ENCODE data around the gene TAOK1. TPM values are rescaled to one million over a fixed set of nuclear protein-coding genes. Genes with fewer than 3 reads are reported as not detected.
"Not testable (repeated sequence)": the region's sequence is repeated elsewhere in the genome, so short reads cannot be mapped to it uniquely, and the experiment has no call there.

TAOK1 gene
- total and polyA plus RNA-seq, 4 donors: 4.3 to 20.5 (median 12.6) TPM

DNA sequence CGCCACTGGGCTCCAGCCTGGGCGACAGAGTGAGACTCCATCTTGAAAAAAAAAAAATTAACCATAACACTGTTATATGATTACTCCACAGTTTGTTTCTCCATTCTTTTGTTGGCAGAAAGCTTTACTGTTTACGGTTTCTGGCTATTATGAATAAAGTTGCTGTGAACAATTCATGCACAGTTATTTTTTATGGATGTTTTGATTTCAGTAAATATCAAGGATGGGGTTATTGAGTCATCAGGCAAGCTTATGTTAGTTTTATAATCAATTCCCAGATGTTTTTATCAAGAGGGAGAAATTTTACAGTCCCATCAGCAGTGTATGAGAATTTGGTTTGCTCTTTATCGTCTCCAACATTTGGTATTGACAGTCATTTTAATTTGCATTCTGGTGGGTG is 67.9 kb downstream of the TAOK1 start (continued):
- TF ChIP-seq, protein P1, sequence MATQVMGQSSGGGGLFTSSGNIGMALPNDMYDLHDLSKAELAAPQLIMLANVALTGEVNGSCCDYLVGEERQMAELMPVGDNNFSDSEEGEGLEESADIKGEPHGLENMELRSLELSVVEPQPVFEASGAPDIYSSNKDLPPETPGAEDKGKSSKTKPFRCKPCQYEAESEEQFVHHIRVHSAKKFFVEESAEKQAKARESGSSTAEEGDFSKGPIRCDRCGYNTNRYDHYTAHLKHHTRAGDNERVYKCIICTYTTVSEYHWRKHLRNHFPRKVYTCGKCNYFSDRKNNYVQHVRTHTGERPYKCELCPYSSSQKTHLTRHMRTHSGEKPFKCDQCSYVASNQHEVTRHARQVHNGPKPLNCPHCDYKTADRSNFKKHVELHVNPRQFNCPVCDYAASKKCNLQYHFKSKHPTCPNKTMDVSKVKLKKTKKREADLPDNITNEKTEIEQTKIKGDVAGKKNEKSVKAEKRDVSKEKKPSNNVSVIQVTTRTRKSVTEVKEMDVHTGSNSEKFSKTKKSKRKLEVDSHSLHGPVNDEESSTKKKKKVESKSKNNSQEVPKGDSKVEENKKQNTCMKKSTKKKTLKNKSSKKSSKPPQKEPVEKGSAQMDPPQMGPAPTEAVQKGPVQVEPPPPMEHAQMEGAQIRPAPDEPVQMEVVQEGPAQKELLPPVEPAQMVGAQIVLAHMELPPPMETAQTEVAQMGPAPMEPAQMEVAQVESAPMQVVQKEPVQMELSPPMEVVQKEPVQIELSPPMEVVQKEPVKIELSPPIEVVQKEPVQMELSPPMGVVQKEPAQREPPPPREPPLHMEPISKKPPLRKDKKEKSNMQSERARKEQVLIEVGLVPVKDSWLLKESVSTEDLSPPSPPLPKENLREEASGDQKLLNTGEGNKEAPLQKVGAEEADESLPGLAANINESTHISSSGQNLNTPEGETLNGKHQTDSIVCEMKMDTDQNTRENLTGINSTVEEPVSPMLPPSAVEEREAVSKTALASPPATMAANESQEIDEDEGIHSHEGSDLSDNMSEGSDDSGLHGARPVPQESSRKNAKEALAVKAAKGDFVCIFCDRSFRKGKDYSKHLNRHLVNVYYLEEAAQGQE (IDR thresholded peaks at IDR 0.05): no peak
- no peak for TF ChIP-seq NR2F2 (IDR thresholded peaks at IDR 0.05)

DNA sequence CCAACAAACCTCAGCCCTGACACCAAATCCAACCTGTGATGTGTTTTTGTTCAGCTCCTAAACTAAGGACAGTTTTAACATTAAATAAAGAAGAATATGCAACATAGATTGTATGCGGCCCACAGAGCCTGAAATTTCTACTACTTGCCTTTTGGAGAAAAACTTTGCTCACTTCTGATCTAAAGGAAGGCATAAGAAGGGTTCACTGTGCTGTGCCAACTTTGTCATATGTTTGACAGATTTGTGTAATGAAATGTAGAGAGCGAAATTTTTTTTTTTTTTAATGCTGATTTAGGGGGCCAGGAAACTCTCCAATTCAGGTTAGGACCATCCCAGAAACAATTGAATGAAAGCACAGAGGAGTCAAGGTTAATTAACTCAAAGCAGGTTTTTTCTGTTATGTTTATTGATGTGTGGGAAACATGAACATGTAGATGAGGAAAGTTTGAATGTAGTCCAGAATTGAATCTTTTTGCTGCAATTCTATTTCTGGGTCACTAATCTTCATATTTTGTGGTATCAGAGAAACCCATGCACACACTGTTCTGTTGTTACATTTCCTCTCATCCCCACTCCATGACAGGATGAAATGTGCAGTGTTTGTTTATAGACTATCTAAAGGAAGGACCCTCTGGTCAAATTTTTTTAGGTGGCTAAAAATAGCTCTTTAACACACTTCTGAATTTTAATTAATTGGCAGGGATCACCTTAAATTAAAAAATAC is 71.5 kb downstream of the TAOK1 start:
- H3K9ac ChIP-seq (ENCODE audit: low read depth in 1 of 2, low read length in 2 of 2): no peak overlapping the region
- H3K27me3 ChIP-seq (ENCODE audit: control insufficient read depth in 4 of 4, insufficient read depth in 4 of 4, low read length in 3 of 4): no peaks in the 10 kb centered on the region
- no peak overlapping the region for H3K4me3 ChIP-seq (ENCODE audit: low read depth in 1 of 3, low read length in 3 of 3)
- no peak overlapping the region for H3K27ac ChIP-seq (ENCODE audit: low read depth in 1 of 2, low read length in 2 of 2)
- DNase-seq (ENCODE audit: low spot score): no peak
- no peaks in the 10 kb centered on the region for H3K9me3 ChIP-seq (ENCODE audit: control insufficient read depth in 4 of 4, low read length in 3 of 4)
- peaks cover 0 to 2% (median 2%) of the 10 kb centered on the region in 4 donors for H3K36me3 ChIP-seq (ENCODE audit: control insufficient read depth in 4 of 4, insufficient read depth in 3 of 4, low read depth in 1 of 4, low read length in 3 of 4)
- no peak for TF ChIP-seq ATF3 (IDR thresholded peaks at IDR 0.05)
- WGBS: 88% methylated on average over 2 of the region's 2 CpGs
- H3K4me1 ChIP-seq (ENCODE audit: control insufficient read depth in 4 of 4, insufficient read depth in 4 of 4, low read length in 3 of 4): peaks cover 0 to 3% (median 1%) of the 10 kb centered on the region in 4 donors

DNA sequence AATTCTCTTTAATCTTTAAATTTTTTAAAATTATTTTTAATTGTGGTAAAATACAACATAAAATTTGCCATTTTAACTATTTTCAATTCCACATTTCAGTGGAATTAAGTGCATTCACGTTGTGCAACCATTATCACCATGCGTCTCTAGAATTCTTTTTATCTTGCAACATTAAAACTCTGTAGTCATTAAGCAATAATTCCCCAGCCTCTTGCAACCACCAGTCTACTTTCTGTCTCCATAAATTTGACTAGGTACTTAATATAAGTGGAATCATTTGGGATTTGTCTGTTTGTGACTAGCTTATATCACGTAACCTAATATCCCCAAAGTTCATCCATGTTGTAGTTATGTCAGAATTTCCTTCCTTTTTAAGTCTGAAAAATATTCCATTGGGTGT is 79.1 kb downstream of the TAOK1 start:
- no peak overlapping the region for H3K9ac ChIP-seq (ENCODE audit: low read depth in 1 of 2, low read length in 2 of 2)
- H3K4me1 ChIP-seq (ENCODE audit: control insufficient read depth in 4 of 4, insufficient read depth in 4 of 4, low read length in 3 of 4): no peaks in the 10 kb centered on the region
- 79% methylated on average over 3 of the region's 3 CpGs for WGBS
- no peak for DNase-seq (ENCODE audit: low spot score)
- peaks cover 0 to 2% (median under 1%) of the 10 kb centered on the region in 4 donors for H3K36me3 ChIP-seq (ENCODE audit: control insufficient read depth in 4 of 4, insufficient read depth in 3 of 4, low read depth in 1 of 4, low read length in 3 of 4)
- TF ChIP-seq HNF4A (conservative IDR thresholded peaks at IDR 0.05) (no peak), TAF1 (conservative IDR thresholded peaks at IDR 0.05) (no peak), ATF3 (IDR thresholded peaks at IDR 0.05) (no peak), FOXA1 (IDR thresholded peaks at IDR 0.05) (no peak), YY1 (IDR thresholded peaks at IDR 0.05) (no peak), GABPA (IDR thresholded peaks at IDR 0.05 in 1 of 2, conservative IDR thresholded peaks at IDR 0.05 in 1 of 2) (no peak), HNF4G (IDR thresholded peaks at IDR 0.05) (no peak)
- TF ChIP-seq, protein P2, sequence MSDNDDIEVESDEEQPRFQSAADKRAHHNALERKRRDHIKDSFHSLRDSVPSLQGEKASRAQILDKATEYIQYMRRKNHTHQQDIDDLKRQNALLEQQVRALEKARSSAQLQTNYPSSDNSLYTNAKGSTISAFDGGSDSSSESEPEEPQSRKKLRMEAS (IDR thresholded peaks at IDR 0.05): no peak
- TF ChIP-seq, protein P1 (IDR thresholded peaks at IDR 0.05): no peak
- no peaks in the 10 kb centered on the region for H3K9me3 ChIP-seq (ENCODE audit: control insufficient read depth in 4 of 4, low read length in 3 of 4)
- H3K27ac ChIP-seq (ENCODE audit: low read depth in 1 of 2, low read length in 2 of 2): no peak overlapping the region
- no peaks in the 10 kb centered on the region for H3K27me3 ChIP-seq (ENCODE audit: control insufficient read depth in 4 of 4, insufficient read depth in 4 of 4, low read length in 3 of 4)
- no peak overlapping the region for H3K4me3 ChIP-seq (ENCODE audit: low read depth in 1 of 3, low read length in 3 of 3)

DNA sequence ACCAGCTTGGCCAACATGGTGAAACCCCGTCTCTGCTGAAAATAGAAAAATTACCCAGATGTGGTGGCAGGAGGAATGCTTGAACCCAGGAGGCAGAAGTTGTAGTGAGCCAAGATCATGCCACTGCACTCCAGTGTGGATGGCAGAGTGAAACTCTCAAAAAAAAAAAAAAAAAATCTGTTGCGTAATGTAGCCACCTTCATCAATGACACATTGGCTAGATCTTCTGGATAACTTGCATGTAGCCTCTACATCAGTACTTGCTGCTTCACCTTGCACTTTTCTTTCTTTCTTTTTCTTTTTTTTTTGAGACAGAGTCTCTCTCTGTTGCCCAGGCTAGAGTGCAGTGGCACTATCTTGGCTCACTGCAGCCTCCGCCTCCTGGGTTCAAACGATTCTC is 83.3 kb downstream of the TAOK1 start:
- H3K27me3 ChIP-seq (ENCODE audit: control insufficient read depth in 4 of 4, insufficient read depth in 4 of 4, low read length in 3 of 4); H3K9ac ChIP-seq (ENCODE audit: low read depth in 1 of 2, low read length in 2 of 2); DNase-seq (ENCODE audit: low spot score); H3K9me3 ChIP-seq (ENCODE audit: control insufficient read depth in 4 of 4, low read length in 3 of 4); H3K36me3 ChIP-seq (ENCODE audit: control insufficient read depth in 4 of 4, insufficient read depth in 3 of 4, low read depth in 1 of 4, low read length in 3 of 4); H3K4me1 ChIP-seq (ENCODE audit: control insufficient read depth in 4 of 4, insufficient read depth in 4 of 4, low read length in 3 of 4); H3K4me3 ChIP-seq (ENCODE audit: low read depth in 1 of 3, low read length in 3 of 3); H3K27ac ChIP-seq (ENCODE audit: low read depth in 1 of 2, low read length in 2 of 2): not testable (repeated sequence)
- WGBS: 97% methylated on average over 4 of the region's 4 CpGs

Data from liver (tissue), 9 donors.